HS-27A (cell line): Measurements from ENCODE around the gene KCNAB1.

Experiments
- DNase-seq: peaks from one replicate; pipeline ENCODE4 v3.0.0-alpha.2; 2012; ENCODE audit warnings: low read depth, missing footprints

Gene KCNAB1

GRCh38 chr3:156323466-156323865 lies 203.1 kb downstream of the KCNAB1 start:
- DNase-seq: no peak

GRCh38 chr3:156330415-156330814 lies 210.0 kb downstream of the KCNAB1 start:
- no peak for DNase-seq

GRCh38 chr3:156332304-156332703 lies 211.9 kb downstream of the KCNAB1 start:
- no peak for DNase-seq

- no peak for DNase-seq
Observed at GRCh38 chr3:156334841-156335545, 214.6 kb downstream of the KCNAB1 start.

GRCh38 chr3:156339491-156339890 lies 219.1 kb downstream of the KCNAB1 start:
- no peak for DNase-seq

GRCh38 chr3:156341332-156341731 lies 221.0 kb downstream of the KCNAB1 start:
- DNase-seq: no peak

GRCh38 chr3:156341831-156342416 lies 221.5 kb downstream of the KCNAB1 start:
- no peak for DNase-seq

GRCh38 chr3:156344215-156344614 lies 223.8 kb downstream of the KCNAB1 start:
- DNase-seq: no peak

- DNase-seq: no peak
Observed at GRCh38 chr3:156349111-156349510, 228.7 kb downstream of the KCNAB1 start.

GRCh38 chr3:156349978-156350377 lies 229.6 kb downstream of the KCNAB1 start:
- DNase-seq: no peak

GRCh38 chr3:156350781-156351180 lies 230.4 kb downstream of the KCNAB1 start:
- no peak for DNase-seq

GRCh38 chr3:156351783-156352182 lies 231.4 kb downstream of the KCNAB1 start:
- DNase-seq: no peak

GRCh38 chr3:156352728-156353127 lies 232.3 kb downstream of the KCNAB1 start:
- DNase-seq: no peak

- no peak for DNase-seq
Observed at GRCh38 chr3:156353563-156353962, 233.2 kb downstream of the KCNAB1 start.

- DNase-seq: no peak
Observed at GRCh38 chr3:156356537-156357363, 236.4 kb downstream of the KCNAB1 start.

GRCh38 chr3:156358232-156358631 lies 237.9 kb downstream of the KCNAB1 start:
- DNase-seq: no peak

- no peak for DNase-seq
Observed at GRCh38 chr3:156359368-156359767, 239.0 kb downstream of the KCNAB1 start.

GRCh38 chr3:156360083-156360482 lies 239.7 kb downstream of the KCNAB1 start:
- DNase-seq: no peak

GRCh38 chr3:156360963-156361362 lies 240.6 kb downstream of the KCNAB1 start:
- no peak for DNase-seq

- DNase-seq: no peak
Observed at GRCh38 chr3:156366559-156366958, 246.2 kb downstream of the KCNAB1 start.

- no peak for DNase-seq
Observed at GRCh38 chr3:156368189-156368588, 247.8 kb downstream of the KCNAB1 start.

GRCh38 chr3:156371701-156372100 lies 251.3 kb downstream of the KCNAB1 start:
- DNase-seq: no peak

GRCh38 chr3:156373095-156373494 lies 252.7 kb downstream of the KCNAB1 start:
- DNase-seq: no peak
